H1 (cell line): ENCODE measurements around the gene U2SURP. TPM values are rescaled to one million over a fixed set of nuclear protein-coding genes. Genes with fewer than 3 reads are reported as not detected.

Source experiments
- FOSL1 ChIP-seq: IDR thresholded peaks from 2 replicates; pipeline ENCODE4 v1.6.1; 2011; ENCODE audit warnings: mild to moderate bottlenecking, low read depth, low read length, moderate library complexity; ENCODE audit not compliant: insufficient read depth
- KDM1A ChIP-seq: fragments of 200-600, 300-600 bp; sonication (generic); IDR thresholded peaks from 2 replicates; pipeline ENCODE4 v1.7.1; 2016; ENCODE audit warnings: mild to moderate bottlenecking, low read length, borderline replicate concordance
- KDM4A ChIP-seq: IDR thresholded peaks from one replicate; pipeline ENCODE4 v1.7.1; 2012; ENCODE audit warnings: low read depth, mild to moderate bottlenecking, moderate library complexity, low read length, inconsistent platforms; ENCODE audit not compliant: severe bottlenecking
- RBBP5 ChIP-seq: IDR thresholded peaks from 2 replicates; pipeline ENCODE4 v1.7.1; 2012; ENCODE audit warnings: low read depth, mild to moderate bottlenecking, inconsistent platforms, low read length, moderate library complexity, borderline replicate concordance
- RFX5 ChIP-seq: IDR thresholded peaks from 2 replicates; pipeline ENCODE4 v1.6.1; 2011; ENCODE audit warnings: low read depth, low read length, improper control_type of control experiment, borderline replicate concordance
- SP1 ChIP-seq: IDR thresholded peaks from 2 replicates; pipeline ENCODE4 v1.6.1; 2011; ENCODE audit warnings: low read depth, low read length
- polyA plus RNA-seq, 7 experiments: library from polyadenylated mRNA; depleted of rRNA in 3 of 7; stranded (reverse) in 5 of 7; unstranded in 2 of 7; fragments of >200 nt in 5 of 7; fragments of 200-250 nt in 2 of 7; gene quantifications; 1 replicate in 5 of 7; 2 replicates in 1 of 7; 4 replicates in 1 of 7; pipeline versions ENCODE4 v1.2.1 to v1.2.3, GENCODE V29; 2011 to 2013; ENCODE audit warnings: missing spikeins in 2 of 7, mixed read lengths in 2 of 7
- total RNA-seq: library from RNA; stranded (reverse); fragmentation: NEBNext Ultra II Directional; extraction: Animal tissue kit (Norgen Biotek cat#: 25700); gene quantifications from 2 replicates; pipeline ENCODE4 v1.2.1, GENCODE V29; 2021
- TF ChIP-seq, protein P1 (sequence below), 3 experiments: IDR thresholded peaks; 1 replicate in 2 of 3; 2 replicates in 1 of 3; pipeline versions ENCODE4 v1.5.1 to v1.6.1; 2011; ENCODE audit warnings: low read length in 3 of 3, mild to moderate bottlenecking in 3 of 3, inconsistent platforms in 2 of 3, low read depth in 1 of 3, moderate library complexity in 1 of 3; ENCODE audit not compliant: insufficient read depth in 1 of 3; ENCODE audit errors: control extremely low read depth in 1 of 3

The U2SURP gene
- total and polyA plus RNA-seq, 2 of the 8 experiments (the other 6 are each of a cell fraction or from before 2014, with no cell fraction given): 22.2 to 167 TPM

DNA sequence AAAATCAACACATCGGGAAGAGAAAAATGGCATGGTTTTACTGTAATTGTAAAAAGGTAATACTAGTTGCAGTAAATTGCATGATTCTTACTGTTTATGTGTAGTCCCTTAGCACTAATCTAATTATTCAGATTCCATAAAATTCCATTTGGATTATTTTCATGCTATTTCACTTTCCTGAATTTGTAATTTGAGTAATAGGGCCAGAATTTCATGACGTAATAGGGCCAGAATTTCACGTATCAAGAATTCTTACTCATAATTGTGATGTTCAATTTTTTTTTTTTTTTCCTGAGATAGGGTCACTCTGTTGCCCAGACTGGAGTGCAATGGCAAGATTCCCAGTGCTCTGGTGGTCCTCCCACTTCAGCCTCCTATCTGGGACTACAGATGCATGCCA lies 2.9 kb upstream of the U2SURP start (continued):
- TF ChIP-seq, protein P1, sequence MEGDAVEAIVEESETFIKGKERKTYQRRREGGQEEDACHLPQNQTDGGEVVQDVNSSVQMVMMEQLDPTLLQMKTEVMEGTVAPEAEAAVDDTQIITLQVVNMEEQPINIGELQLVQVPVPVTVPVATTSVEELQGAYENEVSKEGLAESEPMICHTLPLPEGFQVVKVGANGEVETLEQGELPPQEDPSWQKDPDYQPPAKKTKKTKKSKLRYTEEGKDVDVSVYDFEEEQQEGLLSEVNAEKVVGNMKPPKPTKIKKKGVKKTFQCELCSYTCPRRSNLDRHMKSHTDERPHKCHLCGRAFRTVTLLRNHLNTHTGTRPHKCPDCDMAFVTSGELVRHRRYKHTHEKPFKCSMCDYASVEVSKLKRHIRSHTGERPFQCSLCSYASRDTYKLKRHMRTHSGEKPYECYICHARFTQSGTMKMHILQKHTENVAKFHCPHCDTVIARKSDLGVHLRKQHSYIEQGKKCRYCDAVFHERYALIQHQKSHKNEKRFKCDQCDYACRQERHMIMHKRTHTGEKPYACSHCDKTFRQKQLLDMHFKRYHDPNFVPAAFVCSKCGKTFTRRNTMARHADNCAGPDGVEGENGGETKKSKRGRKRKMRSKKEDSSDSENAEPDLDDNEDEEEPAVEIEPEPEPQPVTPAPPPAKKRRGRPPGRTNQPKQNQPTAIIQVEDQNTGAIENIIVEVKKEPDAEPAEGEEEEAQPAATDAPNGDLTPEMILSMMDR (IDR thresholded peaks at IDR 0.05; ENCODE audit: control extremely low read depth in 1 of 3, insufficient read depth in 1 of 3, low read depth in 1 of 3, low read length in 3 of 3): no peak
- TF ChIP-seq KDM1A (no peak), FOSL1 (no peak), RFX5 (no peak), RBBP5 (no peak), KDM4A (no peak), SP1 (no peak)
